ENCODE results near the gene KRT81.

KRT81 gene

DNA sequence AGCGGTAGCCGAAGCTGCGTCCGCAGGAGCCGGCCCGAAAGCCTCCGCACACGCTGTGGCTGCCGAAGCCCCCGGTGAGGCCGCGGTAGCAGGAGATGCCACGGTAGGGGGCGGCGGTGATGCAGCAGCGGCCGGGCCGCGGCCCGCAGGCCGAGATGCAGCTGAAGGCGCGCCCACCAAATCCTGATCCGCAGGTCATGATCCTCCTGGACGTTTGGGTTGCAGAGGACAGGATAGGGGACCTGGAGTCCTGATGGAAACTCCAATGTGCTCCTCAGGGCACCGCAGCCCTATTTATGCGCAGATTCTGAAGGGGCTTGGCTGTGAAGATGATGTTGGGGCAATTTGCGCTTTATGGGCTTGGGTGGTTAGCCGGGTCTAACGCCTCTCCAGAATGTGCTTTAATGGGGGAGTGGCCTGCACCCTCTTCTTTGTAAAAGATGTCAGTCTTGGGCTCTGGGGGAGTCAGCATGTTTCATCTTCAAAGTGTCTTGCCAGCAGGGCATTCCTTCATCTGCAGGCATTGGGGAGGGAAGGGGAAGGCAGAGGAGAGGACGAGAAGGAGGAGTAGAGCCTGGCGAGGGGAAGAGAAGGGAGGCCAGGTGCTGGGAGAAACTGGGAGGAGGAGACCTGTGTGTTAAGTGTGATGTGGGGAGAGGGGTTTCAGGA is at the start of gene KRT81:
KRT81 (minus strand) TSS at position 268 of the 669 bp plus-strand sequence; CDS start at position 199, 69 bp downstream.
- no peak for DNase-seq
- no peak for TF ChIP-seq POLR2A (IDR thresholded peaks at IDR 0.05; ENCODE audit: low read length)
- no peak for TF ChIP-seq GATA1 (IDR thresholded peaks at IDR 0.05; ENCODE audit: low read depth, low read length)

DNA sequence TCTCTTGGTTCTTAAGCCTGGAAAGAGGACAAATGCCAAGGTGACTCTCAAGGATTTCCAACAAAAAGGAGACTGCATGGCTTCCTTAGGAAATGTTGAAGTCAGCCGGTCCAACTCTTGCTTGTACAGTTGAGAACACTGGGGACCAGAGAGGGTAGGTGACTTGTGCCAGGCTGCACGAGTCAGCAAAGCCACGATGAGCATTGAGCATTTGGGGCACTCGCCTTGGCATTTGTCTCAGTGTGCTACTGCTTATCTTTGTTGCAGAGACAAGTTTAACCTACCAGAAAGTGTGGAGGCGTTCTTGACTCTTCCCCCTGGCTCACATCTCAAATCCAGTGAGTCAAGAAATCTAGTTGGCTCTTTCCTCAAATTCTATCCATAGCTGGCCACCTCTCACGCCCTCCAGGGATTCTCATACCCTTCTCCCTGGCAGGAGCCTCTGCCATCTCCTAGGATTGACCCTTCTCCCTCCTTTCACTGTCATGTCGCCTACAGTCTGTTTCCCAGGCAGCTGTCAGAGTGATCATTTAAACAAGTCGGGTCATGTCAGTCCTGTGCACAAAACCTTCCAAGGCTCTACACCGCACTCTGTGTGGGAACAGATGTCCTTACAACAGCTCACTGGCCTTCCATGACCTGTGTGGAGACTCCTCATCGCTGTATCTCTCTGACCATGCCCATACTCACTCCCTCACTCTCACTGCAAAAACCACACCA is 47.1 kb upstream of the KRT81 start:
- DNase-seq: no peak
- TF ChIP-seq POLR2A (IDR thresholded peaks at IDR 0.05; ENCODE audit: low read length) (no peak), GATA1 (IDR thresholded peaks at IDR 0.05; ENCODE audit: low read depth, low read length) (no peak)

DNA sequence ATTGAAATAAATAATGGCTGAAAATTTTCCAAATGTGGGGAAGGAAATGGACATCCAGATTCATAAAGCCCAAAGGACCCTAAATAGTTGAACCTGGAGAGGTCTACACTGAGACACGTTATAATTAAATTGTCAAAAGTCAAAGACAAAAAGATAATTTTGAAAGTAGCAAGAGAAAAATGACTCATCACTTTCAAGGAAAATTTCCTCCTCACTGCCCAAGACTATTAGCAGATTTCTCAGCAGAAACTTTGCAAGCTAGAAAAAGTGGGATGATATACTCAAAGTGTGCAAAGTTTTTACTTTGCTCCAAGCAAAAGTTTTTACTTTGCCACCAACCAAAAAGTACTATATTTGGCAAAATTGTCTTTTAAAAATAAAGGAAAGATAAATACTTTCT is 45.7 kb upstream of the KRT81 start:
- TF ChIP-seq POLR2A (IDR thresholded peaks at IDR 0.05; ENCODE audit: low read length) (no peak), GATA1 (IDR thresholded peaks at IDR 0.05; ENCODE audit: low read depth, low read length) (no peak)
- no peak for DNase-seq

DNA sequence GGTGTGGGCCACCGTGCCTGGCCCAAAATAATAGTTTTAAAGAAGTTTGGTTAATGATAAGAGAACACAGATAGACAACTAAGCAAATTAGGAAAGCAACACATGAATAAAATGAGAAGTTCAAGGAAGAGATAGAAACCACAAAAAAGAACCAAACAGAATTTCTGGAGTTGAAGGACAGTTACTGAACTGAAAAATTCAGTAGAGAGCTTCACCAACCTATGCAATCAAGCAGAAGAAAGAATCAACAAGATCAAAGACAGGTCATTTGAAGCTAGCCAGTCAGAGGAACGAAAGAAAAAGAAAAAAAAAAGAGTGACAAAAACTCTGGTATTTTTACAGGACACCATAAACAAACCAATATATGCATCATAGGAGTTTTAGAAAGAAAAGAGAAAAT is 45.3 kb upstream of the KRT81 start:
- TF ChIP-seq POLR2A (IDR thresholded peaks at IDR 0.05; ENCODE audit: low read length) (no peak), GATA1 (IDR thresholded peaks at IDR 0.05; ENCODE audit: low read depth, low read length) (no peak)
- no peak for DNase-seq

DNA sequence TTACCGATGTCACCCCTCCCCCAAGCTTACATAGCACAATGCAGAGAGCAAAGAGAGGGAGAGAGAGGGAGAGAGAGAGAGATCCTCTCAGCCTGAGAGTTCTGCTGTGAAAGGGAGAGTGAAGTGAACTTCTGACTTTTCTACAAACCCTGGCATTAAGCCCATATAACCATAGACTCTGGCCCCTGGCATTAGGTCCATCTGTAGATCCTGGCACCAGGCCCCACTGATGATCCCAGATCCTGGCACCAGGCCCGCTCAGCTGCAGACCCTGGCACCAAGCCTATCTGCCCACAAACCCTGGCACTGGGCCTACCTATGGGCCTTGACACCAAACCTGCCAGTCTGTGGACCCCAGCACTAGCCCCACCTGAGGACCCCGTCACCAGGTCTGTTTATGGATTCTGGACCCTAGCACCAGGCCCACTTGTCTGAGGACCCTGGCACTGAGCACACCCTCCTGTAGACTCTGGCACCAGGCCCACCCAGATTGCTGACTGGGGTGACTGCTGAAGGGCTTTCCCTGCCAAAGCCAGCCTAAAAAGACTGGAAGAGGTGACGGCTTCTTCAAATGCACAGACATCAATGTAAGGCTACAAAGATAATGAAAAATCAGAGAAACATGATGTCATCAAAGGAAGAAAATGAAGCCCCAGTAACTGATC is 44.4 kb upstream of the KRT81 start:
- TF ChIP-seq POLR2A (IDR thresholded peaks at IDR 0.05; ENCODE audit: low read length): no peak
- TF ChIP-seq GATA1 (IDR thresholded peaks at IDR 0.05; ENCODE audit: low read depth, low read length): no peak
- DNase-seq: no peak

DNA sequence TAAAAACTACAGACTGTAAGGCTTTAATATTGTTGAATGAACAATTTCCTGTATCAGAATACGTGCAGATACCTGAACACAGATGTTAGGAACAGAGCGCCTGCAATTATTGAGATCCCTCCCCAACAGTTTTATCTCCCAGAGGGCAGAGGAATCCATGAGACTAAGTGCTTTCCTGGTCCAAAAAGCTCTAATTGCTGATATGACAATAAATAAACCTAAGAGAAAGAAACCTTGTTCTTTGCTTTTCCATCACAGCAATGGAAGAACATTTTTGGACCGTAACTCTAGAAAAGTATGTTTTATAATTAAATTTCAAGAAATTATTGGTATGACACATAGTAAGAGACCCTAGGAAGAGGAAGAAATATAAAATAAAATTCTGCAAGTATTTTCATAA is 42.9 kb upstream of the KRT81 start:
- DNase-seq: no peak
- no peak for TF ChIP-seq POLR2A (IDR thresholded peaks at IDR 0.05; ENCODE audit: low read length)
- no peak for TF ChIP-seq GATA1 (IDR thresholded peaks at IDR 0.05; ENCODE audit: low read depth, low read length)

DNA sequence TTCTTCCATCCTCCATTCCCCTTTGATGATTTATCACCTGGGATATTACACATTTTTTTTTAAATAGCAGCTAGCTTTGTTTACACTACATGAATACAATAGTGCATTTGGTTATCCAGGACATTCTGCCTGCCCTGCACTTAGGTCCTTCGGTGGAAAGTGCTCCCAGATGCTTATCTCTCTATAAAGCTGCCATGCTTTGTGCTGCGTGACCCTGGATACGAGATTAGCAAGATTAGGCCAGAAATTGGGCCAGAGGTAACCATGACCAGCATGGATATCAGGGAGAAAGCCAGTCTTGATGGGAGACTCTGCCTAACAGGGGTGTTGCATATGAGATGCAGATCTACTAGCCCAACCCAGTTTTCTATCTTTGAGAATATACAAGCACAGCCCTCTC is 42.0 kb upstream of the KRT81 start:
- no peak for TF ChIP-seq POLR2A (IDR thresholded peaks at IDR 0.05; ENCODE audit: low read length)
- no peak for TF ChIP-seq GATA1 (IDR thresholded peaks at IDR 0.05; ENCODE audit: low read depth, low read length)
- DNase-seq: no peak

DNA sequence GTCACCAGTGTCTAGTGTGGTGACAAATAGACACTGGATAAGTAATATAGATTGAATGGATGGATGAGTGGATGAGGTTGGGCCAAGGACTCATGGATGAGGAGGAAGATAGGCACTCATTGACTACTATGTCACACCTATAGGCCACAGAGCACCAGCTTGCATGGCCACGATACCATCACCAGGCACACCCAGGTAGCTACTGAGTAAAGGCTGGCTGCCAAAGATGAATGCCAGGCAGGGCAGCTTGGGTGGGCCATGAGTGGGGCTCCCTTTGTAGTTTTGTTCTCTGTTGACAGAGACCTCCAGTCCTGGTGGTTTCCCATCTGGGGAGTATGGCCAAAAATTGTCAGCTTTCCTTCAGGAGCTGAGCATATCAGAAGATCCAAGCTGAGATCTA is 41.0 kb upstream of the KRT81 start:
- TF ChIP-seq GATA1 (IDR thresholded peaks at IDR 0.05; ENCODE audit: low read depth, low read length): no peak

DNA sequence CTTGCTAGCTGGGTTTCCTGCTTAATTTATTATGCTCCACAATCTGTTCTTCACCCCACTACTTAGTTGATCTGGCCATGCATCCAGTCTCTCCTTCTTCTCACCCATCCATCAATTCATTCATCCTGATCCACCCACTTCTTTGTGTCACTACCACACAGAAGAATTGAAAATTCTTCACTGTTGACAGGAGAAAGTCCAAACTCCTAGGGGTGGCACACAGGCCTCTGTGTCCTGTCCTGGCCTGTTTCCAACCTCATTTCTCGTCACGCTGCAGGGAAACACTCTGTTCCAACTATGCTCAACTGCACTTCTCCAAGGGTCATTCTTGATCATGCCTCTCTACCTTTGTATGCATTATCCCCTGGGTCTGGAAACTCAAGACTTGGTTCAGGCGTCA is 40.5 kb upstream of the KRT81 start:
- TF ChIP-seq GATA1 (IDR thresholded peaks at IDR 0.05; ENCODE audit: low read depth, low read length) (no peak), POLR2A (IDR thresholded peaks at IDR 0.05; ENCODE audit: low read length) (no peak)
- DNase-seq: no peak

More for the DNA sequence above, 41.0 kb upstream of the KRT81 start:
- DNase-seq: no peak

DNA sequence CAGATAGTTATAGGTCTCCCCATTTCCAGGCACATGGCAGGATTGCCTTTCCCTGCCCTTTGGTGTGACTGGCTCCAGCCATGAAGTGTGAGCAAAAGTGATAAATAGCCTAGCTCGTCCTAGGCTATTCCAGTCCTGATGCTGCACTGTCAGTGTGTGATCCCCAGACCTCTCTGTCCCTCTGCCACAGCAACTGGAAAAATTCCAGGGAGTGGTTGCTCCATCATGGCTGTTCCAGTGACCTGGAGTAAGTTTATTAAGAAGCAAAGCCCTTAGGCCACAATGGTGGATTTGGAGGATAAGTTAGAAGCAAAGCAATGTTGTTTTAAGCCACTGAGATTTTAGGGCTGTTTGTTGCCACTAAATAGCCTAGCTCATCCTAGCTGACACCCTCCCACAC is 39.7 kb upstream of the KRT81 start:
- TF ChIP-seq GATA1 (IDR thresholded peaks at IDR 0.05; ENCODE audit: low read depth, low read length): no peak
- no peak for TF ChIP-seq POLR2A (IDR thresholded peaks at IDR 0.05; ENCODE audit: low read length)
- DNase-seq: no peak

DNA sequence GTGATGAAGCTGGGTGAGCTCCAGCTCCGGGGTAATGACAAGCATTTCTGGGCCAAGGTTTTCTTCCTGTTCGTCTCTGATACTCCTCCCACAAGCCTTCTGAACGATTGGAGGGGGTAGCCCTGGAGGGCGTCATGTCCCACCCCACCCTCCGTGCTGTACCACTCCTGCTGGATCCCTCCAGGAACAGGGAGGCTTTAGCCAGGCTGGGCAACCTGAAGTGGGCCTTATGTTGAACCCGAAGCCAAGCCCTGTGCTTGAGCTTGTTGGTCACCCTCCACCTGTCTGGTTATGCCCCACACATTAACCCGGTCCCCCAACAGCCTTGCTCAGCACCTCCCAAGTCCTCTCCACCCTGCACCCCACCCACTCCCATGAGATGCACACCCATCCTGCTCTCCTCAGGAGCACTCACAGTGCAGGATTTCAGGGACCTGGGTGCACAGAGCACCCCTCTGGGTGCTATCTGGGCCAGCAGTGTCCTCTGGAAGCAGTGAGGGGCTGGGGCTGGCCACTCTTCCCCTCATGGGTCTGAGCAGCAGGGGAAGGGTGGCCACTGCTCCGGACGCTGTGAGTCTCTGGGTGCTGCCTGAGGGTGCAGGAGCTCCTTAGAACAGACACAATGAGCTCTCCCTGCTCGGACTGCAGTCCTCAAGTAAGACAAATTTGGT is 36.6 kb upstream of the KRT81 start:
- no peak for TF ChIP-seq GATA1 (IDR thresholded peaks at IDR 0.05; ENCODE audit: low read depth, low read length)
- no peak for TF ChIP-seq POLR2A (IDR thresholded peaks at IDR 0.05; ENCODE audit: low read length)
- no peak for DNase-seq

DNA sequence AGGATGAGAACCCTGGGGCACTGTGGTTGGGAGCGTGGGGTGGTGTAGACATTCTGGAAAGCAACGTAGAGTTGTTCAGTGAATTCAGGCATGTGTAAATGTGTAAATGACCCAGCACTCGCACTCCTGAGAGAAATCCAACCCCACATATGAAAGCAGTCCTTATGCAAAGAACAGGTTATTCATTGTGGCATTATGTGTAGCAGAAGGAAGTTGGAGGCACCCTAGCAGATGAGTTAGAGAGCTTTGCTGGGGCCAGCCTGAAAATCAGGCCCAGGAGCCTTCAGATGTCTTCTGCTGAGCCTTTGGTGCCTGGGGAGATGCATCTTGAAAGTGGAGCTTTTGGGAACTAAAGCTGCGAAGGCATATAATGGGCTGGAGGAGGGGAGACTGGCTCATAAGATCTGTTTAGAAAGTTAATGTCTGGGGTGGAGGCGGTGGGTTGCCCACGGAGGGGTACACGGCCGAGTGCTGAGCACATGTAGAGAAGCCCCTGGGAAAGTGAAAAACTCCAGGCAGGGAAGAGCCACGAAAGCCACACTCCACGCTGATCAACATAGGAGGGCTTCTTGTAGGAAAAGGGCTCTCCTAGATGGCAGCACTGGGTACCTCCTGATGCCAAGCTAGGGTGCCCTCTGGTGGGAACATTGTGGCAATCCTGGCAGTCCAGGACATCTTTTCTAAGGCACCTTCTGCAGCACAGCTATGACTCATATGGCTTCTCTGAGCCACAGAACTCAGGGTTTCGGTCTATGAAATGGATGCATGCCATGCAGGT is 35.9 kb upstream of the KRT81 start:
- DNase-seq: peak; percentile 61 to 72

DNA sequence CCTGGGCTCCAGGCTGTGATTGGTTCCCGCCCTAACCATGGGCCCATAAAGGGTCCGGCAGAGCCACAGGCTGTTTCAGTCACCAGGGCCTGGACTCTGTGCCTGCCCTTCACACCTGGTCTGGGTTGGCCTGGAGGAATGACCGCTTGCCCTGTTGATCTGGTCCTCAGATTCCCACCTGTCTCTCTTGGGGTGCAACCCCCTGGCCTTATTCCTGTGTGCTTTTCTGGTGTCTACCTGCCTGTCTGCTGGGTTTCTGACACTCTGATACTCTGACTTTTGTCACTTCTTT is 32.8 kb upstream of the KRT81 start:
- TF ChIP-seq POLR2A (IDR thresholded peaks at IDR 0.05; ENCODE audit: low read length): no peak
- TF ChIP-seq GATA1 (IDR thresholded peaks at IDR 0.05; ENCODE audit: low read depth, low read length): no peak
- no peak for DNase-seq

More for the DNA sequence above, 35.9 kb upstream of the KRT81 start:
- no peak for TF ChIP-seq GATA1 (IDR thresholded peaks at IDR 0.05; ENCODE audit: low read depth, low read length)
- TF ChIP-seq POLR2A (IDR thresholded peaks at IDR 0.05; ENCODE audit: low read length): no peak

All from erythroblast (primary cell).